ENCODE data around the gene TMEM123. TPM values are rescaled to one million over a fixed set of nuclear protein-coding genes. Genes with fewer than 3 reads are reported as not detected.

Gene TMEM123
- total and polyA plus RNA-seq, 2 of the 13 experiments (the other 11 are each of a cell fraction or from before 2014, with no cell fraction given) = 365 to 2,761 TPM

- TF ChIP-seq SP5 (CRISPR knock-in tag; IDR thresholded peaks at IDR 0.05; ENCODE audit: borderline replicate concordance, low read depth) (peak; percentile 77; the same call in 1 of the 2 replicates), ZNF546 (CRISPR knock-in tag; conservative IDR thresholded peaks at IDR 0.05) (no peak), MED13 (CRISPR knock-in tag; IDR thresholded peaks at IDR 0.05) (0 out of 2 replicates have a peak, but pooled peaks have one; percentile 28), ZFYVE20 (CRISPR knock-in tag; IDR thresholded peaks at IDR 0.05; ENCODE audit: borderline replicate concordance, low read depth) (no peak), SAP130 (CRISPR knock-in tag; IDR thresholded peaks at IDR 0.05; ENCODE audit: low read depth) (peak; percentile 56), ZNF609 (CRISPR knock-in tag; IDR thresholded peaks at IDR 0.05; ENCODE audit: borderline replicate concordance) (peak; percentile 22; the same call in 1 of the 2 replicates), ZNF142 (CRISPR knock-in tag; IDR thresholded peaks at IDR 0.05) (peak; percentile 28; the same call in 1 of the 2 replicates), MTA1 (CRISPR knock-in tag; IDR thresholded peaks at IDR 0.05; ENCODE audit: borderline replicate concordance) (peak; percentile 95; the same call in 1 of the 2 replicates)
- TF ChIP-seq, protein P1, sequence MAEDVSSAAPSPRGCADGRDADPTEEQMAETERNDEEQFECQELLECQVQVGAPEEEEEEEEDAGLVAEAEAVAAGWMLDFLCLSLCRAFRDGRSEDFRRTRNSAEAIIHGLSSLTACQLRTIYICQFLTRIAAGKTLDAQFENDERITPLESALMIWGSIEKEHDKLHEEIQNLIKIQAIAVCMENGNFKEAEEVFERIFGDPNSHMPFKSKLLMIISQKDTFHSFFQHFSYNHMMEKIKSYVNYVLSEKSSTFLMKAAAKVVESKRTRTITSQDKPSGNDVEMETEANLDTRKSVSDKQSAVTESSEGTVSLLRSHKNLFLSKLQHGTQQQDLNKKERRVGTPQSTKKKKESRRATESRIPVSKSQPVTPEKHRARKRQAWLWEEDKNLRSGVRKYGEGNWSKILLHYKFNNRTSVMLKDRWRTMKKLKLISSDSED (CRISPR knock-in tag; IDR thresholded peaks at IDR 0.05) = no peak
- TF ChIP-seq, protein P2, sequence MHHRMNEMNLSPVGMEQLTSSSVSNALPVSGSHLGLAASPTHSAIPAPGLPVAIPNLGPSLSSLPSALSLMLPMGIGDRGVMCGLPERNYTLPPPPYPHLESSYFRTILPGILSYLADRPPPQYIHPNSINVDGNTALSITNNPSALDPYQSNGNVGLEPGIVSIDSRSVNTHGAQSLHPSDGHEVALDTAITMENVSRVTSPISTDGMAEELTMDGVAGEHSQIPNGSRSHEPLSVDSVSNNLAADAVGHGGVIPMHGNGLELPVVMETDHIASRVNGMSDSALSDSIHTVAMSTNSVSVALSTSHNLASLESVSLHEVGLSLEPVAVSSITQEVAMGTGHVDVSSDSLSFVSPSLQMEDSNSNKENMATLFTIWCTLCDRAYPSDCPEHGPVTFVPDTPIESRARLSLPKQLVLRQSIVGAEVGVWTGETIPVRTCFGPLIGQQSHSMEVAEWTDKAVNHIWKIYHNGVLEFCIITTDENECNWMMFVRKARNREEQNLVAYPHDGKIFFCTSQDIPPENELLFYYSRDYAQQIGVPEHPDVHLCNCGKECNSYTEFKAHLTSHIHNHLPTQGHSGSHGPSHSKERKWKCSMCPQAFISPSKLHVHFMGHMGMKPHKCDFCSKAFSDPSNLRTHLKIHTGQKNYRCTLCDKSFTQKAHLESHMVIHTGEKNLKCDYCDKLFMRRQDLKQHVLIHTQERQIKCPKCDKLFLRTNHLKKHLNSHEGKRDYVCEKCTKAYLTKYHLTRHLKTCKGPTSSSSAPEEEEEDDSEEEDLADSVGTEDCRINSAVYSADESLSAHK (CRISPR knock-in tag; IDR thresholded peaks at IDR 0.05; ENCODE audit: borderline replicate concordance) = no peak
Observed at GRCh38 chr11:102438311-102439062, 14.1 kb downstream of the TMEM123 start (continued).

Measured in HepG2 (cell line).